Gastroesophageal sphincter (tissue), 3 donors: ENCODE data around the gene LRRC26.

Experiments used
- CTCF ChIP-seq, 4 experiments: fragments of 200-600 bp in 2 of 4; fragments of 450-650 bp in 2 of 4; sonication (generic) in 1 of 4; IDR thresholded peaks; one replicate each; pipeline ENCODE4 v1.5.1; 2017 to 2019; ENCODE audit warnings: antibody characterized with exemption in 4 of 4, mild to moderate bottlenecking in 2 of 4, moderate library complexity in 2 of 4
- EP300 ChIP-seq: sonication (generic); formaldehyde crosslinking; IDR thresholded peaks from one replicate; pipeline ENCODE4 v1.6.1; 2017; ENCODE audit warnings: antibody characterized with exemption, mild to moderate bottlenecking
- POLR2A ChIP-seq, 2 donors: fragments of 450-650 bp; IDR thresholded peaks; one replicate each; pipeline ENCODE4 v1.6.1; 2017; ENCODE audit warnings: antibody characterized with exemption in 2 of 2, mild to moderate bottlenecking in 2 of 2, moderate library complexity in 1 of 2
- POLR2AphosphoS5 ChIP-seq: sonication (generic); formaldehyde crosslinking; IDR thresholded peaks from one replicate; pipeline ENCODE4 v1.6.1; 2017; ENCODE audit warnings: antibody characterized with exemption

GRCh38 chr9:137186385-137186784 lies 16.5 kb upstream of the LRRC26 start:
- TF ChIP-seq POLR2A (IDR thresholded peaks at IDR 0.05), result no peak
- TF ChIP-seq CTCF (IDR thresholded peaks at IDR 0.05), result no peak
- no peak for TF ChIP-seq EP300
- TF ChIP-seq POLR2AphosphoS5, result no peak
